HCT116 (cell line): ENCODE results near the gene ANKRD29.

Experiments used
- CTCF ChIP-seq, 3 experiments: fragments of 200-600 bp in 1 of 3; sonication (generic) in 1 of 3; IDR thresholded peaks in 2 of 3; conservative IDR thresholded peaks in 1 of 3; 2 replicates each; pipeline ENCODE4 v1.5.1; 2012 to 2017; ENCODE audit warnings: low read depth in 2 of 3, low read length in 2 of 3, antibody characterized with exemption in 1 of 3, borderline replicate concordance in 1 of 3, control low read depth in 1 of 3, mild to moderate bottlenecking in 1 of 3, mixed read lengths in 1 of 3, mixed run types in 1 of 3, moderate library complexity in 1 of 3; ENCODE audit not compliant: insufficient read depth in 1 of 3
- ELF1 ChIP-seq: IDR thresholded peaks from 2 replicates; pipeline ENCODE4 v1.6.1; 2012; ENCODE audit warnings: low read depth, borderline replicate concordance
- EZH2phosphoT487 ChIP-seq: fragments of 200-600 bp; IDR thresholded peaks from 2 replicates; pipeline ENCODE4 v1.6.1; 2018; ENCODE audit warnings: antibody characterized with exemption, borderline replicate concordance
- FOSL1 ChIP-seq: IDR thresholded peaks from 2 replicates; pipeline ENCODE4 v1.6.1; 2012; ENCODE audit warnings: low read depth
- JUND ChIP-seq: IDR thresholded peaks from 2 replicates; pipeline ENCODE4 v1.6.1; 2012
- SP1 ChIP-seq: IDR thresholded peaks from 2 replicates; pipeline ENCODE4 v1.6.1; 2012; ENCODE audit warnings: low read depth
- SRF ChIP-seq: IDR thresholded peaks from 2 replicates; pipeline ENCODE4 v1.6.1; 2012; ENCODE audit warnings: low read depth
- TF ChIP-seq, protein P1 (sequence below): IDR thresholded peaks from 2 replicates; pipeline ENCODE4 v1.6.1; 2012

GRCh38 chr18:23667114-23667513, 4.4 kb upstream of the ANKRD29 start:
- TF ChIP-seq, protein P1, sequence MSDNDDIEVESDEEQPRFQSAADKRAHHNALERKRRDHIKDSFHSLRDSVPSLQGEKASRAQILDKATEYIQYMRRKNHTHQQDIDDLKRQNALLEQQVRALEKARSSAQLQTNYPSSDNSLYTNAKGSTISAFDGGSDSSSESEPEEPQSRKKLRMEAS: no peak
- TF ChIP-seq JUND (no peak), CTCF (IDR thresholded peaks at IDR 0.05 in 2 of 3, conservative IDR thresholded peaks at IDR 0.05 in 1 of 3; ENCODE audit: borderline replicate concordance in 1 of 3, insufficient read depth in 1 of 3, low read depth in 2 of 3, low read length in 2 of 3) (peak in 2 of 3 experiments; percentile 23 to 30; a peak in 1 of 6 replicates), EZH2phosphoT487 (no peak), ELF1 (no peak), FOSL1 (no peak), SP1 (no peak), SRF (no peak)
